A673 (cell line): Measurements from ENCODE around the gene NPSR1. TPM values are rescaled to one million over a fixed set of nuclear protein-coding genes. Genes with fewer than 3 reads are reported as not detected.

ENCODE experiments used
- BruUV-seq: library from RNA; stranded (reverse); fragments of 400-500 nt; replicated peaks from 2 replicates; lab custom pipeline; 2021; lab: Mats Ljungman, UMichigan
- CTCF ChIA-PET: fragments of 300-600 bp; sonication (Branson Sonifier 250); formaldehyde crosslinking; loops from one replicate; lab custom pipeline; 2022; ENCODE audit warnings: antibody characterized with exemption; lab: Charles Lee
- POLR2A ChIA-PET: fragments of 300-600 bp; sonication (Branson Sonifier 250); formaldehyde crosslinking; loops from one replicate; lab custom pipeline; 2022; ENCODE audit warnings: antibody characterized with exemption; ENCODE audit not compliant: low non-redundant PET; lab: Charles Lee
- DNase-seq: peaks from one replicate; pipeline ENCODE4 v3.0.0-alpha.2; 2015; ENCODE audit warnings: low spot score
- H3K27ac ChIP-seq: fragments of 200-600 bp; sonication (generic); 2 replicates; pipeline ENCODE4 v1.5.1; 2016; ENCODE audit warnings: mixed run types, low read depth, mild to moderate bottlenecking, mixed read lengths, antibody characterized with exemption, low read length; ENCODE audit not compliant: poor library complexity, severe bottlenecking
- H3K27me3 ChIP-seq: fragments of 200-600 bp; sonication (generic); replicated peaks from 2 replicates; pipeline ENCODE4 v1.6.1; 2017; ENCODE audit warnings: mixed run types, low read depth, mild to moderate bottlenecking, mixed read lengths, antibody characterized with exemption, low read length; ENCODE audit not compliant: insufficient read depth, poor library complexity
- H3K36me3 ChIP-seq: fragments of 200-600 bp; sonication (generic); 2 replicates; pipeline ENCODE4 v1.6.1; 2016; ENCODE audit warnings: mixed run types, mild to moderate bottlenecking, mixed read lengths, antibody characterized with exemption, low read length; ENCODE audit not compliant: insufficient read depth, poor library complexity, severe bottlenecking
- H3K4me1 ChIP-seq: fragments of 200-600 bp; sonication (generic); 2 replicates; pipeline ENCODE4 v1.6.1; 2017; ENCODE audit warnings: mixed run types, mild to moderate bottlenecking, mixed read lengths, antibody characterized with exemption, low read length; ENCODE audit not compliant: insufficient read depth, poor library complexity, severe bottlenecking
- H3K4me3 ChIP-seq: fragments of 200-600 bp; sonication (generic); 2 replicates; pipeline ENCODE4 v1.5.1; 2016; ENCODE audit warnings: low read depth, mixed run types, mild to moderate bottlenecking, mixed read lengths, low read length; ENCODE audit not compliant: poor library complexity, severe bottlenecking
- H3K9me3 ChIP-seq: fragments of 200-600 bp; sonication (generic); 2 replicates; pipeline ENCODE4 v1.6.1; 2016; ENCODE audit warnings: mixed run types, low read depth, mild to moderate bottlenecking, mixed read lengths, antibody characterized with exemption, low read length; ENCODE audit not compliant: poor library complexity, severe bottlenecking
- CTCF ChIP-seq: fragments of 300-800, 200-600 bp; sonication (generic); conservative IDR thresholded peaks from 2 replicates; pipeline ENCODE4 v1.5.1; 2017; ENCODE audit warnings: low read depth, mild to moderate bottlenecking, antibody characterized with exemption, low read length, moderate library complexity, mixed read lengths
- EZH2 ChIP-seq: fragments of 200-600 bp; sonication (generic); IDR thresholded peaks from 2 replicates; pipeline ENCODE4 v1.6.1; 2017; ENCODE audit warnings: borderline replicate concordance, low read depth, mild to moderate bottlenecking, mixed read lengths, antibody characterized with exemption, low read length; ENCODE audit not compliant: poor library complexity, severe bottlenecking
- intact Hi-C: fragments of 100-400 bp; cut with micrococcal nuclease; formaldehyde crosslinking; loops from one replicate; pipeline ENCODE4 v1.10.0; 2022; ENCODE audit not compliant: unreplicated experiment
- total RNA-seq: library from RNA; stranded (reverse); gene quantifications from 2 replicates; pipeline ENCODE4 v1.2.3, GENCODE V29; 2021

The NPSR1 gene
- total RNA-seq, 1 experiment from 2014 or later, result not detected

- no TSS peak for BruUV-seq
- intact Hi-C loops, result loop anchor here (5.0 kb wide), 1 partner anchor 215 kb away; the partner anchor contains the start of gene DPY19L1
- POLR2A ChIA-PET, result no interaction called here
Measured at GRCh38 chr7:34821932-34822558, 164.0 kb downstream of the NPSR1 start.

GRCh38 chr7:34823650-34824258 is 165.7 kb downstream of the NPSR1 start:
- intact Hi-C loops, result loop anchor here (1.0 to 5.0 kb wide), 2 partner anchors 105 to 214 kb away; partner anchors contain the start of gene DPY19L1
- H3K27ac ChIP-seq, result no peak overlapping the region
- H3K4me3 ChIP-seq, result no peak overlapping the region
- no peaks in the 10 kb centered on the region for H3K27me3 ChIP-seq
- no TSS peak for BruUV-seq
- ChIA-PET CTCF (interaction anchor here (1.0 to 1.3 kb wide), 2 partner anchors 104 to 213 kb away, joined by 8 to 18 read pairs; partner anchors contain the start of gene DPY19L1), POLR2A (no interaction called here)
- peaks cover 7% of the 10 kb centered on the region for H3K4me1 ChIP-seq
- H3K9me3 ChIP-seq, result no peaks in the 10 kb centered on the region
- TF ChIP-seq CTCF, result peak; percentile 89
- TF ChIP-seq EZH2, result no peak
- DNase-seq, result peak; percentile 54
- no peaks in the 10 kb centered on the region for H3K36me3 ChIP-seq

More at GRCh38 chr7:34821932-34822558, 164.0 kb downstream of the NPSR1 start:
- no peak for DNase-seq
- TF ChIP-seq CTCF, result no peak
- TF ChIP-seq EZH2, result no peak
- peaks cover 7% of the 10 kb centered on the region for H3K4me1 ChIP-seq
- no peak overlapping the region for H3K4me3 ChIP-seq
- H3K36me3 ChIP-seq, result no peaks in the 10 kb centered on the region
- no peaks in the 10 kb centered on the region for H3K9me3 ChIP-seq
- H3K27ac ChIP-seq, result no peak overlapping the region
- CTCF ChIA-PET, result no interaction called here
- H3K27me3 ChIP-seq, result no peaks in the 10 kb centered on the region

- Histone ChIP-seq H3K27me3 (no peaks in the 10 kb centered on the region), H3K36me3 (no peaks in the 10 kb centered on the region), H3K9me3 (no peaks in the 10 kb centered on the region), H3K4me1 (peaks cover 7% of the 10 kb centered on the region), H3K4me3 (no peak overlapping the region), H3K27ac (no peak overlapping the region)
- ChIA-PET POLR2A (no interaction called here), CTCF (no interaction called here)
- intact Hi-C loops, result no loop called here
- TF ChIP-seq EZH2 (no peak), CTCF (no peak)
- no peak for DNase-seq
- no TSS peak for BruUV-seq
Measured at GRCh38 chr7:34825221-34825620, 167.2 kb downstream of the NPSR1 start.
